Neutrophil (primary cell): Measurements from ENCODE around the gene DLGAP4.

Experiments used
- H3K27ac ChIP-seq: fragments of 200-600 bp; sonication (generic); 2 replicates; pipeline ENCODE4 v1.5.1; 2016; ENCODE audit warnings: mild to moderate bottlenecking, moderate library complexity
- H3K27me3 ChIP-seq: fragments of 200-600 bp; sonication (generic); 2 replicates; pipeline ENCODE4 v1.6.0; 2016; ENCODE audit warnings: mild to moderate bottlenecking
- H3K36me3 ChIP-seq: fragments of 200-600 bp; sonication (generic); 2 replicates; pipeline ENCODE4 v1.5.1; 2017
- H3K4me1 ChIP-seq, 2 experiments: fragments of 200-600 bp in 1 of 2; sonication (generic) in 1 of 2; 1 replicate in 1 of 2; 2 replicates in 1 of 2; pipeline versions ENCODE4 v1.5.1 to v1.6.1; 2013 to 2016; ENCODE audit warnings: low read depth in 1 of 2, low read length in 1 of 2, mild to moderate bottlenecking in 1 of 2, moderate library complexity in 1 of 2; ENCODE audit not compliant: control insufficient read depth in 1 of 2, insufficient read depth in 1 of 2
- H3K4me3 ChIP-seq, 2 experiments: fragments of 200-600 bp in 1 of 2; sonication (generic) in 1 of 2; 1 replicate in 1 of 2; 2 replicates in 1 of 2; pipeline ENCODE4 v1.5.1; 2013 to 2016; ENCODE audit warnings: low read depth in 1 of 2, low read length in 1 of 2, mild to moderate bottlenecking in 1 of 2, moderate library complexity in 1 of 2
- H3K9me3 ChIP-seq: fragments of 200-600 bp; sonication (generic); 2 replicates; pipeline ENCODE4 v1.5.1; 2016
- TF ChIP-seq, protein P1 (sequence below): fragments of 200-600 bp; sonication (generic); IDR thresholded peaks from 2 replicates; pipeline ENCODE4 v1.5.1; 2016; ENCODE audit warnings: antibody characterized with exemption

The DLGAP4 gene, protein sequence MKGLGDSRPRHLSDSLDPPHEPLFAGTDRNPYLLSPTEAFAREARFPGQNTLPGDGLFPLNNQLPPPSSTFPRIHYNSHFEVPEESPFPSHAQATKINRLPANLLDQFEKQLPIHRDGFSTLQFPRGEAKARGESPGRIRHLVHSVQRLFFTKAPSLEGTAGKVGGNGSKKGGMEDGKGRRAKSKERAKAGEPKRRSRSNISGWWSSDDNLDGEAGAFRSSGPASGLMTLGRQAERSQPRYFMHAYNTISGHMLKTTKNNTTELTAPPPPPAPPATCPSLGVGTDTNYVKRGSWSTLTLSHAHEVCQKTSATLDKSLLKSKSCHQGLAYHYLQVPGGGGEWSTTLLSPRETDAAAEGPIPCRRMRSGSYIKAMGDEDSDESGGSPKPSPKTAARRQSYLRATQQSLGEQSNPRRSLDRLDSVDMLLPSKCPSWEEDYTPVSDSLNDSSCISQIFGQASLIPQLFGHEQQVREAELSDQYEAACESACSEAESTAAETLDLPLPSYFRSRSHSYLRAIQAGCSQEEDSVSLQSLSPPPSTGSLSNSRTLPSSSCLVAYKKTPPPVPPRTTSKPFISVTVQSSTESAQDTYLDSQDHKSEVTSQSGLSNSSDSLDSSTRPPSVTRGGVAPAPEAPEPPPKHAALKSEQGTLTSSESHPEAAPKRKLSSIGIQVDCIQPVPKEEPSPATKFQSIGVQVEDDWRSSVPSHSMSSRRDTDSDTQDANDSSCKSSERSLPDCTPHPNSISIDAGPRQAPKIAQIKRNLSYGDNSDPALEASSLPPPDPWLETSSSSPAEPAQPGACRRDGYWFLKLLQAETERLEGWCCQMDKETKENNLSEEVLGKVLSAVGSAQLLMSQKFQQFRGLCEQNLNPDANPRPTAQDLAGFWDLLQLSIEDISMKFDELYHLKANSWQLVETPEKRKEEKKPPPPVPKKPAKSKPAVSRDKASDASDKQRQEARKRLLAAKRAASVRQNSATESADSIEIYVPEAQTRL

DNA sequence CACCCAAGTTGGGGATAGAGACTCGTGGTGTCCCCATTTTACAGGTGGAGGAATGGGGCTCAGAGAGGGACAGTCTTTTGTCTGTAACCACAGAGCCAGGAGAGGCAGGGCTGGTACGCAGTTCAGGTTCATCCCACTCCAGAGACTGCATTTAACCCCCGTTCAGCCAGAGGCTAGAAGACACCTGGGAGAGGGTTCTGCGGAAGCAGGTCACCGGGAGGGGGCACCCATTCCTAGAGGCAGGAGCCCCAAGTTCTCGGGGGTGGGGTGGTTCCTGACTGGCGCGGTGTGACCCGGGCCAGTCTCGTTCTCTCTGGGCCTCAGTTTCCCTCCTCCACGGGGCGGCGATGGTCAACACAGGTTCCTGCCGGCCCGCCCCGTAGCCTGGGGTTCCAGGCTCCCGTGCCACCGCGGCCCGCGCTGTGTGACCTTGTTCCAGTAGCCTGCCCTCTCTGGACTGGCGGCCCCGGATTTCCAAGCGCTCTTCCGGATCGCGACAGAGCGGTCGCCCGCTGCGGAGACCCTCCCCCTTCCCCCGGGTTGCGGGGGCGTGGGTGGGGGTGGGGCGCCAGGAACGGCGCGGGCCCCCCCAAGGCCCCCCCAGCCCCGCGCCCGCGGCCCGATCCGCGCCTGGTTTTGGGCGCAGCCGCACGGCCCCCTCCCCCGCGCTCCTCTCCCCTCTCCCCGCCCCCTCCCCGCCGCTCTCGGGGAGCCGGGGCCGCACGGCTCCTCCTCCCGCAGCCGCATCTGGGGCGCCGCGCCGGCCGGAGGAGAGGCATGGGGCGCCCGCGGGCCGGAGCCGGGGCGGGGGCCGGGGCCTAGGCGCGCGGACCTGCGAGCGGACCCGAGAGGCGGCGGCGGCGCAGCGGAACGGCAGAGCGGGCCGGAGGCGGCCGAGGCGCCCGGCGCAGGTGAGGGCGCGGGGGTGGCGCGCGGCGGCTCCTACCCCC is at the start of gene DLGAP4:
Gene DLGAP4 (plus strand): TSS at position 738 of the 950 bp plus-strand sequence. CDS start 125,379 bp downstream, outside the sequence.
- H3K27me3 ChIP-seq, result peaks cover 98% of the 10 kb centered on the region
- no peaks in the 10 kb centered on the region for H3K9me3 ChIP-seq
- H3K4me1 ChIP-seq, result no peaks in the 10 kb centered on the region
- H3K27ac ChIP-seq, result no peak within 1 kb of the TSS
- no peak within 1 kb of the TSS for H3K4me3 ChIP-seq
- TF ChIP-seq, protein P1, sequence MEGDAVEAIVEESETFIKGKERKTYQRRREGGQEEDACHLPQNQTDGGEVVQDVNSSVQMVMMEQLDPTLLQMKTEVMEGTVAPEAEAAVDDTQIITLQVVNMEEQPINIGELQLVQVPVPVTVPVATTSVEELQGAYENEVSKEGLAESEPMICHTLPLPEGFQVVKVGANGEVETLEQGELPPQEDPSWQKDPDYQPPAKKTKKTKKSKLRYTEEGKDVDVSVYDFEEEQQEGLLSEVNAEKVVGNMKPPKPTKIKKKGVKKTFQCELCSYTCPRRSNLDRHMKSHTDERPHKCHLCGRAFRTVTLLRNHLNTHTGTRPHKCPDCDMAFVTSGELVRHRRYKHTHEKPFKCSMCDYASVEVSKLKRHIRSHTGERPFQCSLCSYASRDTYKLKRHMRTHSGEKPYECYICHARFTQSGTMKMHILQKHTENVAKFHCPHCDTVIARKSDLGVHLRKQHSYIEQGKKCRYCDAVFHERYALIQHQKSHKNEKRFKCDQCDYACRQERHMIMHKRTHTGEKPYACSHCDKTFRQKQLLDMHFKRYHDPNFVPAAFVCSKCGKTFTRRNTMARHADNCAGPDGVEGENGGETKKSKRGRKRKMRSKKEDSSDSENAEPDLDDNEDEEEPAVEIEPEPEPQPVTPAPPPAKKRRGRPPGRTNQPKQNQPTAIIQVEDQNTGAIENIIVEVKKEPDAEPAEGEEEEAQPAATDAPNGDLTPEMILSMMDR, result no peak
- no peaks in the 10 kb centered on the region for H3K36me3 ChIP-seq

DNA sequence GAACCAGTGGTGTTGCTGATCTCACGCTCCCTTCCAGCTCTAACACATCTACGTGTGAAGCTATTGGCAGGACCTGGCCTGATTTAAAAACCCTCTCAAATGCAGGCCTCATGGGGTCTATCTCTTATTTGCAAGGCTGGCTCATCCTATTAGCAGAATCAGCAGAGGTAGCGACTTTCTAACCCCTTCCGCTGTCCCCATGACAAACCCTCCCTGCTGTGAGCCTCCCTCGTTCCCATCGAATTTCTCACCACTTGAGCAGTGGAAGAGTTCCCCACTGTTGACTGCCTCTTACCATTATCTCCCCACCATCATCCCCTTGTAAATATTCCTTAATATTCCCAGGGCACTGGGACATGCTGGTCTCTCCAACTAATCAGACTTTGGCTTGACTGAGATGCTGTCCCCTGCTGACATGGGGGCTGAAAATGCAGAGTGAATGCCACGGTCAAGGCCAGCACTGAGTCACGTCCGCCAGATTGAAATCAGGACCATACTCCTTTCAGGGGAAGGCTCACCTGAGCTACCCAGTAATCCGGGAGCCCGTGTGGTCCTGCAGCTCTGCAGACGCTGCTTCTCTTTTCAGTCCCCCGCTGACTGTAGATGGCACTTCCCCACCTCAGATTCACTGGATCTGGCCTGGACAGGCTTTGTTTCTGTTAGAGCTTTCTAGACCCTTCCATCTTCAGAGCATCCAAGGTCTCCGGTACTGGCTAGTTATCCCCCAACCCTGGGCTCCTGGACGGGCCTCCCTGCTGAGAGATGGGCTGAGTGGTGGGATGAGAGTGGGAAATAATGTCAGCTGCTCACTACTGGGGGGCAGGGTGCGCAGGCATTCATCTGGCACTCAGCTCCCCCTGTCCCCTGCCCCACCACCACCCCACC is 46.7 kb upstream of the DLGAP4 start:
- H3K4me3 ChIP-seq, result no peak overlapping the region
- H3K27ac ChIP-seq, result no peak overlapping the region
- H3K36me3 ChIP-seq, result peaks cover 24% of the 10 kb centered on the region
- H3K27me3 ChIP-seq, result no peaks in the 10 kb centered on the region
- TF ChIP-seq, protein P1, result no peak
- H3K9me3 ChIP-seq, result no peaks in the 10 kb centered on the region
- H3K4me1 ChIP-seq, result no peaks in the 10 kb centered on the region

DNA sequence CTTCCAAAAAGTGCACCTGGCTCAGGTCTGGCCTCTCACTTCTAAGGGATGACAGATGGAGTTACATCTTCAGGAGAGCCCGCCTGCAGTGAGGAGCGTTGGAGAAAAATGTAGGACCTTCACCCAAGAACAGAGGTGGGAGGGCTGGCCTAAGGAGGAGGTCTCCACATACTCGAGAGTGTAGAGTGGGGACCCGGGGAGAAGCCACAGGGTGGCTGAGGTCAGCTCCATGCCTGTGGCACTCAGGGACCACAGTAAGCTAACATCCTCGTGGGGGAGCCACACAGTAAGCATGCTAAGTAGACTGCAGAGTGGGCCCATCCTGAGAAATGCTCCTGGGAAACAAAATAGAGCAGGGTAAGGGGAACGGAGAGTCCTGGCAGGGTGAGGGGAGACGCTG is 45.8 kb upstream of the DLGAP4 start:
- peaks cover 22% of the 10 kb centered on the region for H3K36me3 ChIP-seq
- H3K4me3 ChIP-seq, result no peak overlapping the region
- H3K4me1 ChIP-seq, result no peaks in the 10 kb centered on the region
- H3K9me3 ChIP-seq, result no peaks in the 10 kb centered on the region
- no peak overlapping the region for H3K27ac ChIP-seq
- TF ChIP-seq, protein P1, result no peak
- H3K27me3 ChIP-seq, result no peaks in the 10 kb centered on the region

DNA sequence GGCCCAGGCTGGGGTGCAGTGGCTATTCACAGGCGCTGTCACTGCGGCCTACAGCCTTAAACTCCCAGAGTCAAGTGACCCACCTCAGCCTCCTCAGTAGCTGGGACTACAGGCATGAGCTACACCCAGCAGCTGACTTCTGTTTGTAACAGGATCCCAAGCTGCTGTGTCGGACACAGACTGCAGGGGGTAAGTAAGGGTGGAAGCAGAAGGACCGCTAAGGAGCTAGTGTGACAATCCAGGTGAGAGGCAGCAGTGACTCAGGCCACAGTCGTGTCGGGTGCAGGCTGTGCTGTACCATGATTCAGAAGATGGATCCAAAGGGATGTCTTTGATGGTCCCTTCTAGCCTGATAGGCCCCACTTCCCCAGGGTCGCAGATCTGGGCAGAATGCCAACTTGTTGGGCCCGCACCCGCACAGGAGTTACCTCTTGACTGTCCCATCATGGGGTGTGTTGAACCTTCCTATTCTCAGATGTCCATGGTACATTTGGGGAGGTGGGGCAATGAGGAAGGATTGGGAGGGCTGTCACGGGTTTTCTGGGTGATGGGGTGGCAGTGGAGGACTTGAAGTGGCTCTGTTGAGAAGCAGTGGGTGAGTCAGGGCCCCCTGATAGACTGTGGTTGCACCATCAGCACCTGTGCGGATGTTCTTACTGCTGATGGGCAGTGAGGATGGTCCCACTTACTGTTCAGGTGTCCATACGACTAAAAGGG is 44.6 kb upstream of the DLGAP4 start:
- Histone ChIP-seq H3K9me3 (no peaks in the 10 kb centered on the region), H3K27ac (no peak overlapping the region), H3K36me3 (peaks cover 10% of the 10 kb centered on the region), H3K4me3 (no peak overlapping the region), H3K4me1 (no peaks in the 10 kb centered on the region), H3K27me3 (no peaks in the 10 kb centered on the region)
- TF ChIP-seq, protein P1, result no peak
